Activated naive CD4-positive, alpha-beta T cell treated with anti-CD3 and anti-CD28 coated beads for 36 hours (primary cell): ENCODE data around the gene GIPC2. TPM values are rescaled to one million over a fixed set of nuclear protein-coding genes. Genes with fewer than 3 reads are reported as not detected.
A peak's percentile ranks its signal among the peaks of the same experiment; 100 is the strongest.
"Not testable (repeated sequence)": the region's sequence is repeated elsewhere in the genome, so short reads cannot be mapped to it uniquely, and the experiment has no call there.

ENCODE experiments used
- CTCF ChIA-PET: fragments of 350-600 bp; sonication (Branson Sonifier 250); formaldehyde crosslinking; loops from one replicate; lab custom pipeline; 2021; ENCODE audit warnings: antibody characterized with exemption; lab: Charles Lee
- DNase-seq: peaks from one replicate; pipeline ENCODE4 v3.0.0-alpha.2; 2020
- H3K27ac Mint-ChIP-seq: one replicate; pipeline ENCODE4 v1.8.0; 2021; ENCODE audit warnings: mild to moderate bottlenecking, mixed read lengths
- H3K27me3 Mint-ChIP-seq: one replicate; pipeline ENCODE4 v1.8.0; 2021; ENCODE audit warnings: low read depth, mixed read lengths
- H3K36me3 Mint-ChIP-seq: one replicate; pipeline ENCODE4 v1.8.0; 2021; ENCODE audit warnings: low read depth, mixed read lengths
- H3K4me1 Mint-ChIP-seq: one replicate; pipeline ENCODE4 v1.8.0; 2021; ENCODE audit warnings: low read depth, mixed read lengths
- H3K4me3 Mint-ChIP-seq: one replicate; pipeline ENCODE4 v1.8.0; 2021; ENCODE audit warnings: mild to moderate bottlenecking, moderate library complexity, mixed read lengths
- H3K9me3 Mint-ChIP-seq: one replicate; pipeline ENCODE4 v1.8.0; 2021; ENCODE audit warnings: mixed read lengths
- intact Hi-C: fragments of 100-400 bp; cut with micrococcal nuclease; formaldehyde crosslinking; loops from one replicate; pipeline ENCODE4 v1.15.1; 2023
- total RNA-seq, 2 experiments: library from RNA; stranded (reverse); gene quantifications; one replicate each; pipeline ENCODE4 v1.2.3, GENCODE V29; 2021

Gene GIPC2
- total RNA-seq, result under 1 TPM; 0.10 to 0.31 TPM

GRCh38 chr1:78045926-78046778 is at the start of gene GIPC2:
GIPC2 (plus strand) TSS chr1:78045966; CDS start chr1:78046095, 129 bp downstream.
- no peaks in the 10 kb centered on the region for H3K36me3 Mint-ChIP-seq
- CTCF ChIA-PET, result interaction anchor here (0.7 to 1.0 kb wide), 4 partner anchors 62 to 399 kb away, joined by 3 to 7 read pairs (median 4); no protein-coding TSS in a partner anchor
- intact Hi-C loops, result loop anchor here (5.0 kb wide), 1 partner anchor 66 kb away; no protein-coding TSS in a partner anchor
- peak; percentile 63 for DNase-seq
- H3K27ac Mint-ChIP-seq, result no peak within 1 kb of the TSS
- no peaks in the 10 kb centered on the region for H3K9me3 Mint-ChIP-seq
- H3K4me3 Mint-ChIP-seq, result peak within 1 kb of the TSS; percentile 74
- peaks cover 25% of the 10 kb centered on the region for H3K4me1 Mint-ChIP-seq
- peaks cover 38% of the 10 kb centered on the region for H3K27me3 Mint-ChIP-seq

- Mint-ChIP-seq H3K27ac (no peak overlapping the region), H3K9me3 (no peaks in the 10 kb centered on the region), H3K36me3 (peaks cover 8% of the 10 kb centered on the region), H3K4me3 (no peak overlapping the region), H3K27me3 (no peaks in the 10 kb centered on the region), H3K4me1 (peaks cover 5% of the 10 kb centered on the region)
- intact Hi-C loops, result no loop called here
- DNase-seq, result no peak
- CTCF ChIA-PET, result interaction anchor here (0.6 to 1.7 kb wide), 2 partner anchors 54 to 118 kb away, joined by 3 to 5 read pairs; no protein-coding TSS in a partner anchor
Observed at GRCh38 chr1:77996734-77997133, 49.0 kb upstream of the GIPC2 start.

DNA sequence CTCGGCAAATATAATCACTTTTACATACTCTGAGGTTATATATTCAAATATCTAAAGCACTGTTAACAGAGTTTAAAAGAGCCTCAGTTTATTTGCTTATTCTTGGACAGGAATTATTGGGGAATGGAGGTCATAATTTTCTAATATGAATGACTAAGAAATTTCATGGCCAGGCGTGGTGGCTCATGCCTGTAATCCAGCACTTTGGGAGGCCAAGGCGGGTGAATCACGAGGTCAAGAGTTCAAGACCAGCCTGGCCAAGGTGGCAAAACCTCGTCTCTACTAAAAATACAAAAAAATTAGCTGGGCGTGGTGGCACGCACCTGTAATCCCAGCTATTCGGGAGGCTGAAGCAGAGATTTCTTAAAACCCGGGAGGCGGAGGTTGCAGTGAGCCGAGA is 45.2 kb upstream of the GIPC2 start:
- intact Hi-C loops, H3K9me3 Mint-ChIP-seq, H3K27me3 Mint-ChIP-seq, H3K27ac Mint-ChIP-seq, H3K4me3 Mint-ChIP-seq, DNase-seq, H3K36me3 Mint-ChIP-seq: not testable (repeated sequence)
- CTCF ChIA-PET, result interaction anchor here (1.3 kb wide), 1 partner anchor 114 kb away, joined by 3 read pairs; no protein-coding TSS in a partner anchor
- H3K4me1 Mint-ChIP-seq, result peaks cover 21% of the 10 kb centered on the region

DNA sequence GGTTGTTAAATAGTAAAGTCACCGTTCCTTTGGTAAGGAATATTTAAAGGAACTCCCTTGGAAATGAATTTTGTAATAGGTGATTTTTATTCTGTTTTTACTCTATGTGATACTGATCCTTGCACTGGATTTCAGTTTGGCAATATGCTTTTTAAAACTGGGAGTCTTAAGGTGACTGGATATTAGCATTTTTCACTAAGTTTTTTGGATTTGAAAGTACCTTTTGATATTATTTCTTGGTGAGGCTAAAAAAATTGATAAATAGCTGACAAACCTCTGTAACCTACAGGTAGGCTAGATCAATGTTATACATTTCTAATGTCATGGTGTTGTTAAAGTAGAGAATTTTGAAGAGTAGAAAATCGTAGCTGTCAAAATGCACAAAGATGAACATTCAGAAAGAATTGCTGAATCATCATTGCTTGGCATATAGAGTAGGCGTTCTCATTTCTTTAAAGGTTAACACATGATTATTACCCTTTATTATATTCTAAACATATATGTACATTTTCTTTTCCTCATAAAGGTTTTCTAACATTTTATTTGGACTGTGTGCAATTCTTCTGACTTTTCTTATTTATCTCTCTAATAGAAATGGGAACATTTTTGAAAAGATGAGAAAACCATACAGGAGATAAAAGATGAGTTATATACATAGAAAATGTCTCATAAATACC is 42.6 kb upstream of the GIPC2 start:
- Mint-ChIP-seq H3K27me3 (peaks cover 3% of the 10 kb centered on the region), H3K4me1 (peaks cover 36% of the 10 kb centered on the region), H3K9me3 (no peaks in the 10 kb centered on the region), H3K27ac (peak overlapping the region; percentile 58), H3K4me3 (no peak overlapping the region), H3K36me3 (peaks cover 4% of the 10 kb centered on the region)
- no peak for DNase-seq
- CTCF ChIA-PET, result interaction anchor here (0.6 to 1.4 kb wide), 2 partner anchors 23 to 110 kb away, joined by 3 to 5 read pairs; no protein-coding TSS in a partner anchor
- intact Hi-C loops, result no loop called here

DNA sequence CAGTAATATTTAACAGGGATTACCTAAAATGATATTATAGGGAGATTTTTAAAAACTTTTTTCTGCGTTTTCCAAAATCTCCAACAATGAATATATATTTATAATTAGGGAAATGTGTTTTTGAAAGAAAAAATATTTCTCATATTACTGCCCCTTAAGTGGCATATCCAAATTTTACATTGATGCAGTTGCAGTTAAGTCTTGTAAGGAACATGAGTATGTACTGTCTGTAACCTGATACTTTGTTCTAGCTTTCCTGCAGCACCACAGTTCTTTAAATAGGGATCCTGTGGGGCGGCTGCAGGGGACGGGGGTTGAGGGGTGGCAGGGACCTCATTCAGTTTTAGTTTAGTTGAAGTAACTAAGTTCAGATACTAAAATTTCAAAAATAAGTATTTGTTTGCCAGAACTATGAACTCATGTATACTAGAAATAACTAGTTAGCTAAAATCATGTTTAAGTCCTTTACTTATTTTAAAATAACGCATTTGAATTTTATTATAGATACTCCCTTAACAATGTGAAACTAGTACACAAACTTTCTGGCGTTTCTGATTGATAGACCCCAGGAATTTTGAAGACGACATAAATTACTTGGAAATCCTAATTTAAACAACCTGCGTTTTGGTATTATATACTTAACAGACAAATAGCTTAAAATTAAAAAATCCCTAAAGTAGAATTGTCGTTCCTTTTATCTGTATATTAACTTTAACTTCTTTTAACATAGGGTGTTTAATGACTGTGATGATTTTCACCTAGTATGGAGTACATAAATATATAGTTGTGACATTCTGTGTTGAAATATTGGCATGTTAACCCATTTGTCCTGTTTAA is 41.7 kb upstream of the GIPC2 start:
- CTCF ChIA-PET, result interaction anchor here (0.5 to 1.7 kb wide), 11 partner anchors 22 to 645 kb away, joined by 3 to 20 read pairs (median 4); no protein-coding TSS in a partner anchor

GRCh38 chr1:78004719-78005447 is 40.9 kb upstream of the GIPC2 start, which contains the start of gene DNAJB4:
DNAJB4 (plus strand) TSS chr1:78004939; CDS start chr1:78005111, 172 bp downstream.
- peaks cover 3% of the 10 kb centered on the region for H3K27me3 Mint-ChIP-seq
- H3K4me1 Mint-ChIP-seq, result peaks cover 39% of the 10 kb centered on the region
- peaks cover 4% of the 10 kb centered on the region for H3K36me3 Mint-ChIP-seq
- CTCF ChIA-PET, result interaction anchor here (0.5 to 1.7 kb wide), 13 partner anchors 15 to 645 kb away, joined by 3 to 20 read pairs (median 4); no protein-coding TSS in a partner anchor
- intact Hi-C loops, result loop anchor here (1.0 to 2.0 kb wide), 12 partner anchors 26 to 646 kb away; partner anchors contain the start of genes FUBP1, MIGA1, USP33 and ZZZ3
- no peaks in the 10 kb centered on the region for H3K9me3 Mint-ChIP-seq
- peak within 1 kb of the TSS; percentile 88 for H3K4me3 Mint-ChIP-seq
- H3K27ac Mint-ChIP-seq, result peak within 1 kb of the TSS; percentile 100
- DNase-seq, result peak; percentile 82

More for the DNA sequence above, 41.7 kb upstream of the GIPC2 start:
- peaks cover 39% of the 10 kb centered on the region for H3K4me1 Mint-ChIP-seq
- H3K9me3 Mint-ChIP-seq, result no peaks in the 10 kb centered on the region
- H3K4me3 Mint-ChIP-seq, result peak overlapping the region; percentile 88
- intact Hi-C loops, result loop anchor here (1.0 to 2.0 kb wide), 12 partner anchors 25 to 647 kb away; partner anchors contain the start of genes FUBP1, MIGA1, USP33 and ZZZ3
- DNase-seq, result peak; percentile 37
- peak overlapping the region; percentile 100 for H3K27ac Mint-ChIP-seq
- peaks cover 3% of the 10 kb centered on the region for H3K27me3 Mint-ChIP-seq
- H3K36me3 Mint-ChIP-seq, result peaks cover 4% of the 10 kb centered on the region

DNA sequence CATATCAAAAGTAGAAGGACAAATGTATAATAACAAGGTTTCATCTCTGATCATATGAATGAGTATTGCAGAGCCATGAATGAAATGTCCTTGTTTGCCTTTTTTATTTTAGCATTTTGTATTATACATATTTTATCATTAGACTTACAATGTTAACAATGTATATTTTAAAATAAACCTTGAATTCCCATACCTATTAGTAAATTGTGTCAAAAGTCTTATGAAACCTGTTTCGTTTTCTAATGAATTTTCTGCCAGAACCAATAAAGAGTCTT is 40.4 kb upstream of the GIPC2 start:
- Mint-ChIP-seq H3K27ac (peak overlapping the region; percentile 100), H3K4me1 (peaks cover 41% of the 10 kb centered on the region), H3K9me3 (no peaks in the 10 kb centered on the region), H3K27me3 (peaks cover 3% of the 10 kb centered on the region), H3K36me3 (peaks cover 4% of the 10 kb centered on the region), H3K4me3 (peak overlapping the region; percentile 88)
- intact Hi-C loops, result loop anchor here (2.0 kb wide), 3 partner anchors 65 to 645 kb away; no protein-coding TSS in a partner anchor
- DNase-seq, result no peak
- CTCF ChIA-PET, result interaction anchor here (0.6 to 1.7 kb wide), 9 partner anchors 27 to 179 kb away, joined by 3 to 20 read pairs (median 5); partner anchors contain the start of gene FUBP1

DNA sequence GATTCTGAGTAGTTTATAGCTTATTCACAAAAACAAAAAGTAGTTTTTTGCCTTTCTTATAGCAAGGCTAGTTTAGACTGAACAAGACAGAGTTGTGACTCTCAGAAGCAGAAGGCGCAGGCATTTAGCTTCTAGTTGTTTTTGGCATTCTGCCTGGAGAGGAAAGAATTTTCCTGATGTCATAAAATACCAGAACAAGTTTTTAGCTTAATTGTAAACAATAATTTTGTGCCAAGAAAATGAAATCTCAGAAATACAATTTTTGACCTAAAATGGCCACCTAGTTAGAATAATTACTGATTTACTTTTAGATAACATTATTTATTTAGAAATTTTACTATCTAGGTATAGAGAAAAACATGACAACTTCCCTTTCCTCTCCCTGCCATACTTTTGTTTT is 40.0 kb upstream of the GIPC2 start:
- Mint-ChIP-seq H3K4me3 (peak overlapping the region; percentile 88), H3K27ac (peak overlapping the region; percentile 100), H3K27me3 (peaks cover 3% of the 10 kb centered on the region), H3K36me3 (peaks cover 4% of the 10 kb centered on the region), H3K9me3 (no peaks in the 10 kb centered on the region), H3K4me1 (peaks cover 43% of the 10 kb centered on the region)
- CTCF ChIA-PET, result interaction anchor here (0.6 to 1.7 kb wide), 5 partner anchors 27 to 115 kb away, joined by 3 to 8 read pairs (median 4); partner anchors contain the start of gene FUBP1
- DNase-seq, result no peak
- intact Hi-C loops, result loop anchor here (2.0 kb wide), 3 partner anchors 65 to 645 kb away; no protein-coding TSS in a partner anchor

DNA sequence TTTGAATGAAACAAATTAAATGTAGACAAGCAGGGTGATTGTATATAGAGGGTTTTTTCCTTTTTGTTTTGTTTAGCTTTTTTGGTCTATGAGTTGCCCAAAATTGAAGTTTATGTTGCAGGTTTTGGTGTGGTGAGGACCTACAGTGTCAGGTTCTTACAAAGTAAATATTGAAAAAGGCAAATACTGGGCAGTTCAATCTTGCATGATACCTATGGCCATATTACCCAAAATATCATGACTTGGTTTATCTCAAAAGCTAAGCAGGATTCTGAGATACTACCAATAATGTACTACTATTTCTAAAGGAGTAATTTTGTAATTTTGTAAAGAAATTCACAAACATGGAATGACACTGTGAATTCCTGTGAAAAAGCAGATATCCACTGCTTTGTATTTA is 39.2 kb upstream of the GIPC2 start:
- CTCF ChIA-PET, result interaction anchor here (0.6 to 1.6 kb wide), 5 partner anchors 11 to 337 kb away, joined by 3 to 7 read pairs (median 3); partner anchors contain the start of gene FUBP1
- Mint-ChIP-seq H3K4me3 (peak overlapping the region; percentile 9), H3K36me3 (peaks cover 4% of the 10 kb centered on the region), H3K27ac (no peak overlapping the region), H3K9me3 (no peaks in the 10 kb centered on the region), H3K27me3 (peaks cover 3% of the 10 kb centered on the region), H3K4me1 (peaks cover 43% of the 10 kb centered on the region)
- intact Hi-C loops, result no loop called here
- DNase-seq, result no peak

DNA sequence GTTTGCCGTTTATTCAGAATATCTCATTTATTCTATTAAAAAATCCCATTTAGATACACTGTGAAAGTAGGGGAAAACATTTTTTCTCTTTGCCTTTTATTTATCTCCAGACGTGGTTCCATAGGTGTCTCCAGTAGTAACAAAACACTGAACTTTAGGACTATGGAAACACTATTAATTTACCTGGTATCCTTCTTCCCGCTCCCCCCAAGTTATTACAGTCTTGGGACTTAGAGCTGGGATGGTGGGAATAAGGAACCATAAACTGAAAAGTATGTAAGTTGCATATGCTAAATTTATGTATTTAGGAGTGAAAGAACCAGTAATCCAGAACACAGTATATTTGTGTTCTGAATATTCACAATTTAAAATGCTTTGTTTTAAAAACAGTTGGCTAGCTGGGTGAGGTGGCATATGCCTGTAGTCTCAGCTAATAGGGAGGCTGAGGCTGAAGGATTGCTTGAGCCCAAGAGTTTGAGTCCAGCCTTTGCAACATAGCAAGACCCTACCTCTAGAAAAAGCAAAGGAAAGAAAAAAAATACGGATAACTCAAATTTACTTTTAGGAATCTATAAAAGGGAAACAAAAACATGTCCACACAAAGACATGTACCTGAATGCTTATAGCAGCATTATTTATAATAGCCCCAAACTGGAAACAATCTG is 38.0 kb upstream of the GIPC2 start:
- H3K27me3 Mint-ChIP-seq, result peaks cover 3% of the 10 kb centered on the region
- CTCF ChIA-PET, result interaction anchor here (0.7 to 1.1 kb wide), 3 partner anchors 12 to 41 kb away, joined by 3 to 4 read pairs (median 3); no protein-coding TSS in a partner anchor
- no peak overlapping the region for H3K4me3 Mint-ChIP-seq
- DNase-seq, result no peak
- no peak overlapping the region for H3K27ac Mint-ChIP-seq
- intact Hi-C loops, result no loop called here
- H3K9me3 Mint-ChIP-seq, result no peaks in the 10 kb centered on the region
- H3K4me1 Mint-ChIP-seq, result peaks cover 40% of the 10 kb centered on the region
- peaks cover 4% of the 10 kb centered on the region for H3K36me3 Mint-ChIP-seq
